ENCODE measurements around the gene MRTFA. TPM values are rescaled to one million over a fixed set of nuclear protein-coding genes. Genes with fewer than 3 reads are reported as not detected.

MRTFA gene
- total RNA-seq, 1 donor from 2014 or later, result 11.3 TPM

DNA sequence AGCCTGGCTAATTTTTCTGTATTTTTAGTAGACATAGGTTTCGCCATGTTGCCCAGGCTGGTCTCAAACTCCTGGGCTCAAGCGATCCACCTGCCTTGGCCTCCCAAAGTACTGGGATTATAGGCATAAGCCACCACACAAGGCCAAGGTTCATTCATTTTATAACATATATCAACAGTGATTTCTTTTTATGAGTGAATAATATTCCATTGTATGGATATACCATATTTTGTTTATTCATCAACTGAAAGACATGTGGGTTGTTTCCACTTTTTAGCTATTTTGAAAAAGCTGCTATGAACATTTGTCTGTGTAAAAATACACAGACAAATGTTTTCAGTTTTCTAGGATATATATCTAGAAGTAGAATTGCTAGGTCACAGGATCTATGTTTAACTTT is 116.0 kb downstream of the MRTFA start:
- peaks cover 30% of the 10 kb centered on the region for H3K36me3 Mint-ChIP-seq
- no peaks in the 10 kb centered on the region for H3K27me3 Mint-ChIP-seq (ENCODE audit: insufficient read depth, low read depth)
- Histone ChIP-seq H4K20me1 (ENCODE audit: low read depth) (no peaks in the 10 kb centered on the region), H3K9me3 (ENCODE audit: low read depth) (no peaks in the 10 kb centered on the region), H2AFZ (replicated peaks) (no peak overlapping the region), H3K9ac (no peak overlapping the region), H3F3A (ENCODE audit: low read depth) (no peaks in the 10 kb centered on the region), H3K4me2 (no peak overlapping the region), H3K4me3 (no peak overlapping the region), H3K27ac (no peak overlapping the region), H3K27me3 (no peaks in the 10 kb centered on the region), H3K79me2 (ENCODE audit: low read depth) (peaks cover 18% of the 10 kb centered on the region), H3K4me1 (no peaks in the 10 kb centered on the region), H3K36me3 (no peaks in the 10 kb centered on the region)
- H3K9me3 Mint-ChIP-seq, result peaks cover 9% of the 10 kb centered on the region
- DNase-seq (ENCODE audit: low spot score), result no peak
- H3K4me3 Mint-ChIP-seq, result no peak overlapping the region
- TF ChIP-seq CTCF (IDR thresholded peaks at IDR 0.05) (no peak), EZH2phosphoT487 (IDR thresholded peaks at IDR 0.05) (no peak), EZH2 (IDR thresholded peaks at IDR 0.05) (no peak)
- H3K27ac Mint-ChIP-seq, result no peak overlapping the region
- no peaks in the 10 kb centered on the region for H3K4me1 Mint-ChIP-seq

GRCh38 chr22:40519948-40520331 is 116.6 kb downstream of the MRTFA start:
- no peaks in the 10 kb centered on the region for H3K9me3 ChIP-seq (ENCODE audit: low read depth)
- H3K4me1 Mint-ChIP-seq, result no peaks in the 10 kb centered on the region
- H3F3A ChIP-seq (ENCODE audit: low read depth), result no peaks in the 10 kb centered on the region
- H3K79me2 ChIP-seq (ENCODE audit: low read depth), result peaks cover 17% of the 10 kb centered on the region
- no peaks in the 10 kb centered on the region for H3K27me3 ChIP-seq
- no peak overlapping the region for H3K27ac ChIP-seq
- peaks cover 9% of the 10 kb centered on the region for H3K9me3 Mint-ChIP-seq
- no peak overlapping the region for H3K27ac Mint-ChIP-seq
- H3K36me3 ChIP-seq, result no peaks in the 10 kb centered on the region
- H3K27me3 Mint-ChIP-seq (ENCODE audit: insufficient read depth, low read depth), result no peaks in the 10 kb centered on the region
- no peak overlapping the region for H3K4me3 ChIP-seq
- H3K36me3 Mint-ChIP-seq, result peaks cover 30% of the 10 kb centered on the region
- no peak overlapping the region for H3K9ac ChIP-seq
- no peaks in the 10 kb centered on the region for H4K20me1 ChIP-seq (ENCODE audit: low read depth)
- DNase-seq (ENCODE audit: low spot score), result no peak
- no peak overlapping the region for H2AFZ ChIP-seq (replicated peaks)
- no peak overlapping the region for H3K4me2 ChIP-seq
- TF ChIP-seq EZH2 (IDR thresholded peaks at IDR 0.05) (no peak), EZH2phosphoT487 (IDR thresholded peaks at IDR 0.05) (no peak), CTCF (IDR thresholded peaks at IDR 0.05) (no peak)
- H3K4me3 Mint-ChIP-seq, result no peak overlapping the region
- H3K4me1 ChIP-seq, result no peaks in the 10 kb centered on the region

DNA sequence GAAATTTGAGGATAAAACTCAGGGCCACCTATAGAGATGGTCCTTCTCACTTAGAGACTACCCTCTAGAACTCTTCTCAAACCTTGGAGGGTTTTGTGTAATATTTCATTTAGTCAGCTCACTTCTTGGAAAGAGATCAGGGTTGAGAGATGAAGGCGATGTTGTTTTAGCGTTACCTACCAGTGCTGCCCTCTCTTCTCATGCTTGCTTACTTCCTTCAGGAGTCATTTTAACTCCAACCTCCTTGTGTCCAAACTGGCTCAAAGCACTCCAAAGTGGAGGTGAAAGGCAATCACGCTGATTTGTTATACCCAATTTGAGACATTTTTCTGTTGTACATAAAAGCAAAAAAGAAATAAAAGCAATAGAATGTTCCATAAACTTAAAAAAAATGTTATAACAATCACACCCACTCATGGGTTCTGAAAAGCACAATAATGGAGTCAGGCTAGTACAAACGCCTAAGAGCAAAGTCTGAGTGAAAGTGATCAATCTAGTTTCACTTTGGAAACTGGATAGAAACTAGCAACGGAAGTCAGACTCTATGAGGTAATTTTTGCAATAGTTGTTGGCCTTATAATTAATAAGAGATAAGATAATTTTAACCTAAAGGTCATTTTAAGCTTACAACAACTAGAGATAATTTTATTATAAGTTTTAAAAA is 117.1 kb downstream of the MRTFA start:
- H3K27me3 Mint-ChIP-seq (ENCODE audit: insufficient read depth, low read depth), result no peaks in the 10 kb centered on the region
- H3K79me2 ChIP-seq (ENCODE audit: low read depth), result peaks cover 12% of the 10 kb centered on the region

More for the DNA sequence above, 117.1 kb downstream of the MRTFA start:
- H2AFZ ChIP-seq (replicated peaks), result no peak overlapping the region
- no peak overlapping the region for H3K4me2 ChIP-seq
- Mint-ChIP-seq H3K4me3 (no peak overlapping the region), H3K27ac (peak overlapping the region; percentile 76), H3K4me1 (no peaks in the 10 kb centered on the region), H3K36me3 (peaks cover 30% of the 10 kb centered on the region), H3K9me3 (peaks cover 9% of the 10 kb centered on the region)
- no peaks in the 10 kb centered on the region for H3K4me1 ChIP-seq
- H3K9me3 ChIP-seq (ENCODE audit: low read depth), result no peaks in the 10 kb centered on the region
- H3F3A ChIP-seq (ENCODE audit: low read depth), result no peaks in the 10 kb centered on the region
- no peaks in the 10 kb centered on the region for H3K36me3 ChIP-seq
- no peak overlapping the region for H3K27ac ChIP-seq
- no peak for TF ChIP-seq CTCF (IDR thresholded peaks at IDR 0.05)
- no peak overlapping the region for H3K4me3 ChIP-seq
- no peaks in the 10 kb centered on the region for H4K20me1 ChIP-seq (ENCODE audit: low read depth)
- DNase-seq (ENCODE audit: low spot score), result no peak
- H3K27me3 ChIP-seq, result no peaks in the 10 kb centered on the region
- H3K9ac ChIP-seq, result no peak overlapping the region
